Fibroblast of the aortic adventitia (primary cell): ENCODE measurements around the gene ARPP21. TPM values are rescaled to one million over a fixed set of nuclear protein-coding genes. Genes with fewer than 3 reads are reported as not detected.

Source experiments
- DNase-seq: peaks from one replicate; pipeline ENCODE4 v3.0.0-alpha.2; 2010; ENCODE audit warnings: low read depth
- H3K4me3 ChIP-seq: 2 replicates; pipeline ENCODE4 v1.5.1; 2011; ENCODE audit warnings: low read depth, mild to moderate bottlenecking, control low read depth, low read length, moderate library complexity
- total RNA-seq: library from RNA; depleted of rRNA; stranded (reverse); fragments of >200 nt; gene quantifications from 2 replicates; pipeline ENCODE4 v1.2.3, GENCODE V29; 2012; ENCODE audit warnings: low replicate concordance
- TF ChIP-seq, protein P1 (sequence below): IDR thresholded peaks from 2 replicates; pipeline ENCODE4 v1.5.1; 2011; ENCODE audit warnings: mild to moderate bottlenecking, low read length, control low read depth, inconsistent platforms; ENCODE audit not compliant: insufficient read depth

Gene ARPP21
- total RNA-seq, 1 donor = 0.90 TPM

- TF ChIP-seq, protein P1, sequence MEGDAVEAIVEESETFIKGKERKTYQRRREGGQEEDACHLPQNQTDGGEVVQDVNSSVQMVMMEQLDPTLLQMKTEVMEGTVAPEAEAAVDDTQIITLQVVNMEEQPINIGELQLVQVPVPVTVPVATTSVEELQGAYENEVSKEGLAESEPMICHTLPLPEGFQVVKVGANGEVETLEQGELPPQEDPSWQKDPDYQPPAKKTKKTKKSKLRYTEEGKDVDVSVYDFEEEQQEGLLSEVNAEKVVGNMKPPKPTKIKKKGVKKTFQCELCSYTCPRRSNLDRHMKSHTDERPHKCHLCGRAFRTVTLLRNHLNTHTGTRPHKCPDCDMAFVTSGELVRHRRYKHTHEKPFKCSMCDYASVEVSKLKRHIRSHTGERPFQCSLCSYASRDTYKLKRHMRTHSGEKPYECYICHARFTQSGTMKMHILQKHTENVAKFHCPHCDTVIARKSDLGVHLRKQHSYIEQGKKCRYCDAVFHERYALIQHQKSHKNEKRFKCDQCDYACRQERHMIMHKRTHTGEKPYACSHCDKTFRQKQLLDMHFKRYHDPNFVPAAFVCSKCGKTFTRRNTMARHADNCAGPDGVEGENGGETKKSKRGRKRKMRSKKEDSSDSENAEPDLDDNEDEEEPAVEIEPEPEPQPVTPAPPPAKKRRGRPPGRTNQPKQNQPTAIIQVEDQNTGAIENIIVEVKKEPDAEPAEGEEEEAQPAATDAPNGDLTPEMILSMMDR = no peak
- H3K4me3 ChIP-seq = no peak overlapping the region
- DNase-seq = no peak
Measured at GRCh38 chr3:35649405-35649804, 10.1 kb downstream of the ARPP21 start.

DNA sequence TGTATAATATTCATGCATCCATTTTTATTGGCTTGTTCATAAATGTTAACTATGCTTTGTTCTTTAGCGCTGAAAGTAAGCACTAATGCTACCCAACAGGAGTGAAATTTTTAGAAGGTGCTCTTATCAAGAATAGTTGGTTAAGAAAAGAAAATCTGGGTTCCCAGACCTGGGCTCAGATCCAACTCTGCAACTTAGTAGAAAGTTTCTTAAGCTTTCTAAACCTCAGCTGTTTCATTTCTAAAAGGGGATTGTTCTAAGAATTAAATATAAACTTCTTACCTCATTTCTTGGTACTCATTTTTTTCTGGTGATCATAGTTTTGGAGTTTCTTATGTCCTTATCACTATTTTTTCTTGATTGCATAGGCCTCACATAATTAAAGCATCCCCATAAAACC lies 12.1 kb downstream of the ARPP21 start:
- TF ChIP-seq, protein P1 = no peak
- DNase-seq = peak; percentile 50
- H3K4me3 ChIP-seq = no peak overlapping the region

DNA sequence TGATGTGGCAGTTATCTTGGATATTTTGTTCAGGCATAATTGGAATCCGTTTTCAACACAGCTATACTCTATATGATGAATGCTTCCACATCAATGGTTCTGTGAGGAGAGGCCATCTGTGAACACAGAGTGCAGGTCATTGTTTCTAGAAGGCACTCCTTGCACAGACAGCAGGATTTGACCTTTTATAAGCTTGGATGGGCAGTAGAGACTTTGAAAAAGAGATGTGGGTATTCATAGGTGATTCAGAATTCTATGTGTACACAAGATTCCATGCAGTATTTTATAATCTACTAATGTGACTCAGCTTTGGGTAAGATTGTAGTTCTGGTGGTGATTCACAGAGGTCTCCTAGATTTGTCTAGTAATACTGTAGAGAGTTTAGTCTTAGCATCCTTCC lies 12.5 kb downstream of the ARPP21 start:
- TF ChIP-seq, protein P1 = no peak
- DNase-seq = peak; percentile 57
- H3K4me3 ChIP-seq = no peak overlapping the region

GRCh38 chr3:35653347-35653746 lies 14.0 kb downstream of the ARPP21 start:
- no peak overlapping the region for H3K4me3 ChIP-seq
- DNase-seq = no peak
- TF ChIP-seq, protein P1 = no peak

DNA sequence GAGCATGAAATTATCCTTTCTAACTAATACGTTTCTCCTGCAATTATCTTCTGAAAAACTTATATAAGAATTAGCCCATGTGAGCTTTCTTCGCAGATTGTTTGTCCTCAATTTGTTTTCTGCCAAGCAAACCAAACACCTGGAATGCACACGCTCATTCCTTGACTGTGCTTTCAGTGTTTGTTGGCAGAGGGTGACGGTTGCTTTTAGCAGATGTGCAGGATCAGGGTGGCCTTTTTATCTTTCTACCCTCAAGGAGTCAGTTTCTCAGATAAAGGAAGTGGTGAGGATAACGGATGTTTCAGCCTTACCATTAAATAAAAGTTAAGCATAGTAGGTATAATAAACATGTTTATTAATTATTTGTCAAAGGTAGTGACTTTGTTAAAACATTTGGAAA lies 15.2 kb downstream of the ARPP21 start:
- H3K4me3 ChIP-seq = no peak overlapping the region
- DNase-seq = no peak
- TF ChIP-seq, protein P1 = no peak

GRCh38 chr3:35658686-35659085 lies 19.4 kb downstream of the ARPP21 start:
- TF ChIP-seq, protein P1 = no peak
- no peak overlapping the region for H3K4me3 ChIP-seq
- no peak for DNase-seq

DNA sequence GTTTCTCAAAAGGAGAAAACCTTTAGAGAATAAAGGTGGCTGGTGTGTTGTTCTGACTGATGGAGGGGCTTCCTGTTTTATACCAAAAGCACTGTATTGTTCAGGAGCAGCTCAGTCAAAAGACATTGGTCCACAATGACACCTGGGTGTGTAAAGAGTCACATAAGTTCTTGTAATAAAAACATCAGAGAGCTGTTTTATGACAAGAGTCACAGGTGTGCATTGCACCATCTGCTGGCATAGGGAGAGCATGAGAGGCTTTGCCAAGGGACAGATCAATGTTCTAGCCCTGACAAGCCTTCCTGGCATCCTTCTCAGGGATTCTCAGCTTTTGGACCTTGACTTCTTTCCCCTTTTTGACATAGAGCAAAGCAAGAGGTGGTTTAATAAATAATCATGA lies 20.4 kb downstream of the ARPP21 start:
- H3K4me3 ChIP-seq = no peak overlapping the region
- TF ChIP-seq, protein P1 = no peak
- no peak for DNase-seq
